Measurements from ENCODE around the gene AVL9.
"Not testable (repeated sequence)": the region's sequence is repeated elsewhere in the genome, so short reads cannot be mapped to it uniquely, and the experiment has no call there.

AVL9 gene

DNA sequence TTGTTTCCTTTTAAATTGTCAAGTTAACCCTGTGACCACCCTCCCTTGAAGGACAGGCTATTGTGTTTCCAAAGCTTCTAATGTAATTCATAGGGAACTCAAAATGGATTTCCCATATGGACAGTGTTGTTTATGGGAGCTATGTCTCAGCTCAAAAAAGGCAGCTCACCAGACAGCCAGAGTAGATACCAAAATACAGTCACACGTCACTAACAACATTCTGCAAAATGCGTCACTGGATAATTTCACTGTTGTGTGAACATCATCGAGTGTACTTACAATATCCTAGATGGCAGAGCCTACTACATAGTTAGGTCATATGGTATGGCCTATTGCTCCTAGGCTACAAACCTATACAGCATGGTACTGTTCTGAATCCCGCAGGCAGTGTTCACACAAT, 97.4 kb downstream of the AVL9 start:
- DNase-seq: no peak

DNA sequence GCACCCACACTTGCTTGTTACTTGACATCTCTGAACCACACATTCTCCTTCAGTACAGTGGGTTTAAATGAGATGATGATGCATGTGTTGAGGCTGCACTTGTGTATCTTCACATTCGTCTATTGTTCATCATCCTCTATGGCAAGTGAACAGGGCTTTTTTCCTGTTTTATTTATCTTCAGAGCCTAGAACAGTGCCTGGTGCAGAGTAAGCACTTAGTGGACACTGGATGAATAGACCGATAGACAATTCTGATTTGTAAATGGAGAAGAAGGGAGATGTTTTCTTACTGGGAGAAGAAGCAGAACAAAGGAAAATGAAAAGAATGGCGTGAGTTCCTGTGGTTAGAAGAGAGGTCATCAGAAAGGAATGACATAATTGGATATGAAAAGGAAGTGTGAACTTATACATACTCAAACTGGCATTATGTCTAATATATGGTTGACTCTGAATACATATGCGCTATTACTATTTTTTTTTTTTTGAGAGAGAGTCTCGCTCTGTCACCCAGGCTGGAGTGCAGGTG, 99.7 kb downstream of the AVL9 start:
- no peak for DNase-seq

DNA sequence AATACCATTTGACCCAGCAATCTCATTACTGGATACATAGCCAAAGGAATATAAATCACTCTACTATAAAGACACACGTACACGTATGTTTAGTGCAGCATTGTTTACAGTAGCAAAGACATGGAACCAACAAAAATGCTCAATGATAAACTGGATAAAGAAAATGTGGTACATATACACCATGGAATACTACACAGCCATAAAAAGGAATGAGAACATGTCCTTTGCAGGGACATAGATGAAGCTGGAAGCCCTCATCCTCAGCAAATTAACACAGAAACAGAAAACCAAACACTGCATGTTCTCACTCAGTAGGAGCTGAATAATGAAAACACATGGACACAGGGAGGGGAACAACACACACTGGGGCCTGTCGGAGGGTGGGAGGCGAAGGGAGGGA, 105.9 kb downstream of the AVL9 start:
- not testable (repeated sequence) for DNase-seq

DNA sequence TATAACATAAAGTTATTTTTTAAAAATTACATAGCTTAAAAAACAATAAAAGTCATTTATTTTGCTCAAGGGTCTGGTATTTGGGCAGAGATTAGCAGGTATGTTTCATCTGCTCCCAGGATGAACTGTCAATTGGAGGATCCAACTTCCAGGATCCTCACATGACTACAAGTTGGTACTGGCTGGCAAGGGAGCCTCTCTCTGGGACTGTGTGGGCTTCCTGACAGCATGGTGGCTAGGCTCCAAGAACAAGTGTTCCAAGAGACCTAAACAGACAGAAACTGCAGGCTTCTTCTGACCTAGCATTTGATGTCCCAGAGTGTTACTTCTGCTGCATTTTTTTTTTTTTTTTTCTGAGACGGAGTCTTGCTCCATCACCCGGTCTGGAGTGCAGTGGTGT, 107.2 kb downstream of the AVL9 start:
- DNase-seq: no peak

DNA sequence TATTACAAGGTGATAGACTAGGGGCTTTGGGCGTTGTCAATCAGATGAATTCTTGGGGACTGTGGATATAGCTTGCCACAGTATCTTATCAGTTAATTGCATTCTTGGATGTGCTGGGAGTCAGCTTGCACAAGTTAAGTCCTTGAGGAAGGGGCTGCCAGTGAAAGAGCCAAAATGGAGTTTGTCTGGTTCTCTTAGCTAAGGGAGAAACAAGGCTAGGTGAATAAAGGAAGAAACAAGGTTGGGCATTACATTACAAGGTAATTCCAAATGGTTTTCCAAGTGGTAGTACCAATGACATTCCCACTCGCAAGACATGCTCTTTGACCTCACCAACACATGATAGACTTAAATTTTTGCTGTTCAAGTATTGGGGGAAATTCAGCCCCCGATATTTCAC, 108.2 kb downstream of the AVL9 start:
- not testable (repeated sequence) for DNase-seq

DNA sequence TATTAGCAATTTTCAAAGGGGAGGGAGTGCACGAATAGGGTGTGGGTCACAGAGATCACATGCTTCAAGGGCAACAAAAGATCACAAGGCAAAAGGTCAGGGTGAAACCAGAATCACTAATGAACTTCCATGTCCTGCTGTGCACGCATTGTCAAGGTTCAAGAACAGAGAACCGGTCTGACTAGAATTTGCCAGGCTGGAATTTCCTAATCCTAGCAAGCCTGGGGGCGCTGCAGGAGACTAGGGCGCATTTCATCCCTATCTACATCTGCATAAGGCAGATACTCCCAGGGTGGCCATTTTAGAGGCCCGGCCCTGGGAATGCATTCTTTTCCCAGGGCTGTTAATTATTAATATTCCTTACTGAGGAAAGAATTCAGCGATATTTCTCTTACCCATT, 108.8 kb downstream of the AVL9 start:
- not testable (repeated sequence) for DNase-seq

DNA sequence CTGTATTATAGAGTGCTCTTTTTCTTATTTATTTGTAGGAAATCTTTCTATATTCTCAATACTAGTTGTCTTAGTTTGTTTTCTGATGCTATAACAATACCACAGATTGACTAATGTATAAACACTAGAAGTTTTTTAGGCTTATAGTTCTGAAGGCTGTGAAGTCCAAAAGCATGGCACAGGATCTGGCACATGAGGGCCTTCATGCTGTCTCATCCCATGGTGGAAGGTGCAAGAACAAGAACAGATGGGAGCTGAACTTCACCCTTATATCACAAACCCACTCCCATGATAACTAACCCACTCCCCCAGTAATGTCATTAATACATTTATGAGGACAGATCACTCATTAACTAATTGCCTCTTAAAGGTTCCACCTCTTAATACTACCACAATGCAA, 109.7 kb downstream of the AVL9 start:
- no peak for DNase-seq

DNA sequence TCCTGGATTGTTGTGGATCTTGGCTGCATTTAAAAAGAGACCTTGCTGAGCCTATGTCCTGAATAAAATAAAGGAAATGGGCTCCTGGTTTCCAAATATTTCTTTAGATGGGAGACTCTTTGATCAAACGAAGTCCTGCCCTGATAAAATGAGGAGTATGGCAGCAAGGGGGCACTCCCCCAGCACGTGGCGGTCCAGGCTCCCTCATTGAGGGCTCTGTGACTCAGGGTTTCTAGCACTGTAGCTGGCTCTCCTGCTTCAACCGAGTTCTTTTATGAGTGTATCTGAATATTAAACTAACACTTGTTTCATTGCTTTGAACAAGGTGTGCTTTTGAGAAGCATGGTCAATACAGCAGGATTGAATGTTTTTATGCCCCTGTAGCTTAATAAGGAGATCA, 114.2 kb downstream of the AVL9 start:
- DNase-seq: no peak

DNA sequence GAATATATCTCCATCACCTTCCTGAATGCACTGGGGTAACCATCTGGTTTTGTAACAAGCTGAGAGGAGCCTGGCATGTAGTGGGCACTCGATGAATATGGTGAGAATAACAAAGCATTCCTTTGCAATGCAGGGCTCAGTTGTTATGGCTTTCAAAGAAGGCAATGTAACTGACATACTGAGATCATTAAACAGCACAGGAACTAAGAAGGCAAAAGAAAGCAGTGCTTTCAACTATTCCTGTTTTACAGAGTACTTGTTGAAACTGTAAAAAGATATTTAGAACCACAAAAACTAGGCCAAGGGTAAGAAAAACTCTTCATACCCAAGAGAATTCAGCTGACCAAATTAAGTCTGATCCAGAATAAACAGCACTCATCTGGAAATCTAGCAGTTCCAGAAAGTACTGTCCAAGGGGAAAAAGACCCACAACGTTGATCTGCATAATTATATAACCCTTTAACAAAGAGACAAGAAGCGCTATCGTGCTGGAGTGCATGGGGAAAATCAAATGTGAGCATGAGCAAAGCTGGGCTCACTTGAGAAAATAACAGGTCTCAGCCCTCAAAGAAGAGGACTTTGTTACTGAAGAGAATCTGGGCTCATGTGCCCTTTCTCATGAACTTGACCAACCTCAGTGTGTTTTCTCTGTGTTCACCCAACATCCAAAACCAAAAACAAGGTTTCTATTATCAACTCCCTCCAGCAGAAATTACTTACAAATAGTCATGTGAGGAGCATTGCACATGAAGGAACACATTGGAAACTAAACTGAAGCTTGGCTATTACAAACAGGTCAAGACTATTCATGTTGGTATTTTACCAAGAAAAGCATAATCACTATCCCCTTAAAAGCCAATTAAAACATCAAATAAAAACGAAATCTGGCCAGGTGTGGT, 116.2 kb downstream of the AVL9 start:
- no peak for DNase-seq

DNA sequence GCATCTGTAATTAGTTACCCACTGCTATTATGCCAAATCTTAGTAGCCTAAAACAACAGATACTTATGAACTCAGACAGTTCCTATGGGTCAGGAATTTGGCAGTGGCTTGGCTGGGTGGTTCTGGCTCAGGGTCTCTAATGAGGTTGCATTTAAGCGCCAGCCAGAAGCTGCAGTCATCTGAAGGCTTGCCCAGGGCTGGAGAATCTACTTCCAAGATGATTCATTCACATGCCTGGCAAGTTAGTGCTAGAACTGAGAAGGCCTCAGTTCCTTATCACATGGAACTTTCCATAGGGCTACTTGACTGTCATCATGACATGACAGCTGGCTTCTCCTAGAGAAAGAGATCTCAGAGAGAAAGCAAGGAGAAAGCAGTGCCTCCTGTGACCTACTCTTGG, 121.3 kb downstream of the AVL9 start:
- no peak for DNase-seq

DNA sequence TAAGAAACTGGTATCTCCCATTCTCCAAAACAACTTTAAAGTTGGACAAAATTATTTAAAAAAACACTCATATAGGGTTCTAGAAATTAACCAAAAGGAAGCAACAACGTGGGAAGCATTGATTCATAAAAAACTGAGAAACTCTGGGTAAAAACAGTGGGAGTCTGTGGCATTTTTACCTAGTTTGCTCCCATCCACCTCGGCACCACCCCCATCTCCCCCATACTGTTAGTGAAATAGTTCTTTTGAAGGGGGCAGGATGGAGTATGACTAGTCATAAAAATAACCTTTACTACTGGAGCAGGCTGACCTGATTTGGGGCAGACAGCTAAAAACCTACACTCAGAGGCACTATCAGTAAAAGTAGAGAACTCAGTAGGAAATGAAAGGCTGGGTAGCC, 123.2 kb downstream of the AVL9 start:
- DNase-seq: no peak

DNA sequence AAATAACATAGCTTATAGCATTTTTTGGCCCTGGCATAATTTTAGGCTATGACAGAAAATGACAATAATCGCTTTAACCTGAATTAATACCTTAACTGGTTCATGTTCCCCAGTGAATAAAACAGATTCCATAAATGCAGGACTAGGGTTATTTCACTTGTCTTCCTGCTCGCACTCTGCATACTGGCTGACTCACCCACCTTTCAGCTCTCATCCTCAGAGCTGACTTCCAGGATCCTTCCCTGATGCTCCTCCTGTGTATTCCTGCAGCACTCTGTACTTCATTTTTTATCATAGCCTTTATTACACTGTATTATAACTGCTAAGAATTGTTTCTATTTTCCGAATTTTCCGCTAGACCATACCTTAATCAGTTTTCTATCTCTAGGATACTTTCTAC, 123.7 kb downstream of the AVL9 start:
- no peak for DNase-seq

DNA sequence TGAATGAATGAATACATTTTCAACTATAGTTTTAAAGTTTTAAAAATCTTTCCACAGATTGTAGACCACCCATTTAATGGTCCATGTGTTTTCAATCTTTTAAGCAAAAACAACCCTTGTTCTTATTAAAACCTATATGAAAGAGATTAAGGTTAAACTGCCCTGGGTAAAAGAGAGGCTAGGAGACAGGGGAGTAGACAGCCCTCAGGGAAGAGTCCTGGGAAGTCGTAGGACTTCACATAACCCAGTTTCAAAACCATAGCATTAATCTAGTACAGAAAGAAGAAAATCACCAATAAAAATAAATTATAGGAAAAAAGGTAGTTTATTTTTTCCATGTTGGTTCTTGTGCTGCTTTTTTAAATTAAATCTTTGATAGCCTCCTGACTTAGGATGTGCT, 124.1 kb downstream of the AVL9 start:
- DNase-seq: not testable (repeated sequence)

DNA sequence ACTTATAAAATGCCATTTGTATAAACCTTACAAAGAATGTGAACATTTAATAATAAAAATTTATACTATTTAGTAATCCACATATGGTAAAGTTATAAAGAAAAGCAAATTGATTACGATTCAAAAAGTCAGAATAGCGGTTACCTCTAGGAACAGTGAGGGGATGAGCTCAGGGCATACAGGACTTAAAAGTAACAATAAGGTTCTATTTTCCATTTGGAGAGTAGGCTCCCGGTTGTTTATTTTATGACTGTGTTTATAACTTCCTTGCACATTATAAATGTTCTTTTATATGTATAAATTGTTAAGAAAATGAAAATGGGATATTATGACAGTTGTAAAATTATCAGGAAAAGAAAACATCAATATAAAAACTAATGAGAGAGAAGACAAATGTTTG, 135.7 kb downstream of the AVL9 start:
- no peak for DNase-seq

DNA sequence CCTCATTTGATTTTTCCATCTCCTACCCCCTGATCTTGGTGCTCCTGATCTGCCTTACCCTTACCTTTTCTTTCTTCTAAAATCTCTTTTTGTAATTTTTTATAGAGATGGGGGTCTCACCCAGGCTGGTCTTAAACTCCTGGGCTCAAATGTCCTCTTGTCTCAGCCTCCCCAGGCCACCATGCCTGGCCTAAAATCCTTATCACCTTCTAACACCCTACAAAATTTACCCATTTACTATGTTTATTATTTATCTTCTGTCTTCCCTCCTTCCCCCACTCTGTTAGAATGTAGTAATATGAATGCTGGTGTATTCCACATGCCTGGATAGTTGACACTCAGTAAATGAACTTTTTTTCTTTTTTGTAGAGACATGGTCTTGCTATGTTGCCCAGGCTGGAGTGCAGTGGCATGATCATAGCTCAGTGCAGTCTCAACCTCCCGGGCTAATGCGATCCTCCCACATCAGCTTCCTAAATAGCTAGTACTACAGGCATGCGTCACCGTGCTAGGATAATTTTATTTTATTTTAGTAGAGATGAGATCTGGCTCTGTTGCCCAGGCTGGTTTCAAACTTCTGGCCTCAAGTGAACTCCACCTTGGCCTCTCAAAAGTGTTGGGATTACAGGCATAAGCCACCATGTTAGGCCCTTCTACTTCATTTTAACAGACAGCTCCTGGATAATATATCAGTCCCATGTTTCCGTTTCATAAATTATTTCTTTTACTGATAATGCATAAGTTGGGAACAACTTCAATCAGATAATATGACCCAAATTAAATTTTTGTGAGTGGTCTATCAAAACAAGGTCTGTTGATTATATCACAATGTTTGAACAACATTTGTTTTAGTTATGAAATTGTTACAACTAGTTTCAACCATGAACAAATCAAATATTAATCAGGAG, 136.6 kb downstream of the AVL9 start:
- not testable (repeated sequence) for DNase-seq

DNA sequence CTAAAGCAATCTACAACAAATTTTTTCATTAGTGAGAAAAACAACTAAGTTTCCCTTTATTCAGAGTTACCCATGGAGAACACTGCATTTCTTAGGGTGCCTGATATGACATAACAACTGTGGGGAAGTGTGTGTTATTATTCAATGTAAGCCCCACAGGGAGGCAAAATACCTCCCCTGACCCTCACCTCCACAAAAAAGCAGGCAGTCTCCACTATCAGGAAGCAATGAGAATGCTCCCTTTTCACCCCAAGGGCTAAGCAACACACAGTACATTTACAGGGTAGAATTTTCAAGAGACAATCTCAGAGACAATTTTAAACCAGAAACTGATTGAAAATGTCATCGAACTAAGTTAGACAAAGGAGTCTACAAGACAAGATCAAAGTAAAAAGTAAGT, 138.2 kb downstream of the AVL9 start:
- DNase-seq: not testable (repeated sequence)

DNA sequence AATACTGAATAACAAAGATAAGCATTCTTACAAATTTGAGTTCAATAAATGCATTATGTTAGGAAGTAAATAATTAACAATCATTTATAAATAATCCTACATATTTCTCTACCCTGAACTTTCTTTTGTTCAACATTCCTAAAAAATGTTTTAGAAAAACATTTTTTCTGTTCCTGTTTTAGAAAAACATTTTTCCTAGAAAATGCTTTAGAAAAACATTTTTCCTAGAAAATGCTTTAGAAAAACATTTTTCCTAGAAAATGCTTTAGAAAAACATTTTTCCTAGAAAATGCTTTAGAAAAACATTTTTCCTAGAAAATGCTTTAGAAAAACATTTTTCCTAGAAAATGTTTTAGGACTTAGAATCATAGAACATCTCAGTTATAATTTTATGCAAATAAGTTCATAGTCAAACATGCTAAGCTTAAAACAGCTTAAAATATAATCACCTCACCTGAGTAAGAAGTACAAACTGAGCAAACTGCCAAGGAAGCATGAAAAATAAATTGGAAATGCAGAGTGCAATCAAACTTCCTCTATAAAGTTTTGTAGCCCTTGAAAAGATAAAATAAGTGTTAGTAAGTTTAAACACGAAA, 139.6 kb downstream of the AVL9 start:
- not testable (repeated sequence) for DNase-seq

DNA sequence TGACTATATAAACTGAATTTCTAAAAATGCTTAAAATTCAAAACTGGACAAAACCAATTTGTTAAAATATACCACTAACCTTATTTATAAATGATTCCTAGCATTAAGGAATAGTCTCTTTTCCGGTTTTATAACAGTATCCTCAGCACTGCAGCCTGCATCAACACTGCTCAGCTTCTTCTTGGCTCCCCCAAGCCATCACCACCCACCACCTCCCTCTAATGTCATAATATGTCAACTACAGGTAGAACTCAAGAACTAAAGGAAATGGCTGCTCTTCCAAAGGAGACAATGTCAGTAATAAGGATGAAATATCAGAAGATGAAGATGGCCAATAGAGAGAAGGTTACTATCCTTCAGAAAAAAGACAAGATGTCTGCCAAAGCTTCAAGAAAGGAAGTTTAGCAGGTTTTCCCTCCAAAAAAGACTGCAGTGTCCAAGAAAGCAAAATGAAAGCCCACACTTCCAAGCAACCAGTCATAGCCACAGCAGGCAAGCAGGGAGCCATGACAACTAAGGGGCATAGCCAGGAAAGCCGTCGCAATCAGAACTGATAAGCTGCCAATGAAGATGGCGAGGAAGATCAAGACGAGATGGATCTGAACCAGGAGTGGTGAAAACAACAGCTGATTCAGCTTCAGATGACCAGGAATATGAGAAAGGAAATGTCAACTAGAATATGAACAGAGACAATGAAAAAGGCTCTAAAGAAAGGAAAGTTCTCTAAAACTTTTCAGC, 141.6 kb downstream of the AVL9 start:
- DNase-seq: not testable (repeated sequence)

DNA sequence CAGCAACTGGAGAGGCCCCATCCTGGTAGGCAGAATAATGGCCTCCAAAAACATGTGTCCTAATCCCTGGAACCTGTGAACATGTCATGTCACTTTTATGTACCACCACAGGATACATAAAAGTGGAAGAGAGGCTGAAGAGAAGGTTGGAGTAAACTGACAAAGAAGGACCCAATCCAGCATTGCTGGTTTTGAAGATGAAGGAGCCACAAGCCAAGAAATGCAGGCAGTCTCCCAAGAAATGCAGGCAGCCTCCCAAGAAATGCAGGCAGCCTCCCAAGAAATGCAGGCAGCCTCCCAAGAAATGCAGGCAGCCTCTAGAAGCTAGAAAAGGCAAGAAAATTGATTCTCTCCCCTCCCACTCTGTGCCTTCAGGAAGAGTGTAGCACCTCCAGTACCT, 142.3 kb downstream of the AVL9 start:
- DNase-seq: not testable (repeated sequence)
